Measurements from ENCODE around the gene MZF1. TPM values are rescaled to one million over a fixed set of nuclear protein-coding genes. Genes with fewer than 3 reads are reported as not detected.

Gene MZF1
- total and polyA plus RNA-seq, 2 experiments from 2014 or later = 9.0 to 20.8 TPM

DNA sequence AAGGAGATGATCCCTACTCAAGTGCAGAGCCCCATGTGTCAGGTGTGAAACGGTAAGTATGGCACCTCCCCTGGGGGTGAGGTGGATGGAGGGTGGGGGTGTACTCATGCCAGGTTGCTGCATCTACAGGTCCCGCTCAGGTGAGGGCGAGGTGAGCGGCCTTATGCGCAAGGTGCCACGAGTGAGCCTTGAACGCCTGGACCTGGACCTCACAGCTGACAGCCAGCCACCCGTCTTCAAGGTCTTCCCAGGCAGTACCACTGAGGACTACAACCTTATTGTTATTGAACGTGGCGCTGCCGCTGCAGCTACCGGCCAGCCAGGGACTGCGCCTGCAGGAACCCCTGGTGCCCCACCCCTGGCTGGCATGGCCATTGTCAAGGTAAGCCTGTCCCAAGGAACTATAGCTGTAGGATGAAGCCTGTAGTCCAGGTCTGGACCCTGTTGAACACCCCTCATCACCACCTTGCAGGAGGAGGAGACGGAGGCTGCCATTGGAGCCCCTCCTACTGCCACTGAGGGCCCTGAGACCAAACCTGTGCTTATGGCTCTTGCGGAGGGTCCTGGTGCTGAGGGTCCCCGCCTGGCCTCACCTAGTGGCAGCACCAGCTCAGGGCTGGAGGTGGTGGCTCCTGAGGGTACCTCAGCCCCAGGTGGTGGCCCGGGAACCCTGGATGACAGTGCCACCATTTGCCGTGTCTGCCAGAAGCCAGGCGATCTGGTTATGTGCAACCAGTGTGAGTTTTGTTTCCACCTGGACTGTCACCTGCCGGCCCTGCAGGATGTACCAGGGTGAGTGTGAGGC is 24.1 kb downstream of the MZF1 start:
- Histone ChIP-seq H3K36me3 (ENCODE audit: low read depth) (peaks cover 47% of the 10 kb centered on the region), H3K4me2 (ENCODE audit: unreplicated experiment) (no peak overlapping the region), H3K9me2 (ENCODE audit: insufficient read depth) (no peaks in the 10 kb centered on the region), H3K4me1 (ENCODE audit: insufficient read depth) (peaks cover 17% of the 10 kb centered on the region), H3F3A (ENCODE audit: insufficient read depth) (peaks cover 33% of the 10 kb centered on the region), H2AFZ (no peak overlapping the region), H3K79me2 (ENCODE audit: insufficient read depth) (peaks cover 94% of the 10 kb centered on the region), H3K4me3 (no peak overlapping the region), H3K9me3 (ENCODE audit: low read depth) (no peaks in the 10 kb centered on the region), H3K9ac (no peak overlapping the region), H3K27ac (no peak overlapping the region), H4K20me1 (ENCODE audit: insufficient read depth) (peaks cover 14% of the 10 kb centered on the region; the same call in 1 of the 2 replicates), H3K27me3 (replicated peaks; ENCODE audit: insufficient read depth) (no peaks in the 10 kb centered on the region)
- WGBS, 2 experiments (ENCODE audit: low coverage in 1 of 2, low lambda C conversion rate in 2 of 2, missing lambda C conversion rate in 2 of 2) = 88 to 93% methylated on average over 19 to 20 of the region's 20 CpGs
- no peak for TF ChIP-seq EZH2 (IDR thresholded peaks at IDR 0.05; ENCODE audit: insufficient read depth, poor library complexity, severe bottlenecking)
- TF ChIP-seq EZH2phosphoT487 (IDR thresholded peaks at IDR 0.05; ENCODE audit: insufficient read depth, low read depth) = no peak
- DNase-seq = no peak
- in situ Hi-C loops (cut with MboI) = no loop called here

DNA sequence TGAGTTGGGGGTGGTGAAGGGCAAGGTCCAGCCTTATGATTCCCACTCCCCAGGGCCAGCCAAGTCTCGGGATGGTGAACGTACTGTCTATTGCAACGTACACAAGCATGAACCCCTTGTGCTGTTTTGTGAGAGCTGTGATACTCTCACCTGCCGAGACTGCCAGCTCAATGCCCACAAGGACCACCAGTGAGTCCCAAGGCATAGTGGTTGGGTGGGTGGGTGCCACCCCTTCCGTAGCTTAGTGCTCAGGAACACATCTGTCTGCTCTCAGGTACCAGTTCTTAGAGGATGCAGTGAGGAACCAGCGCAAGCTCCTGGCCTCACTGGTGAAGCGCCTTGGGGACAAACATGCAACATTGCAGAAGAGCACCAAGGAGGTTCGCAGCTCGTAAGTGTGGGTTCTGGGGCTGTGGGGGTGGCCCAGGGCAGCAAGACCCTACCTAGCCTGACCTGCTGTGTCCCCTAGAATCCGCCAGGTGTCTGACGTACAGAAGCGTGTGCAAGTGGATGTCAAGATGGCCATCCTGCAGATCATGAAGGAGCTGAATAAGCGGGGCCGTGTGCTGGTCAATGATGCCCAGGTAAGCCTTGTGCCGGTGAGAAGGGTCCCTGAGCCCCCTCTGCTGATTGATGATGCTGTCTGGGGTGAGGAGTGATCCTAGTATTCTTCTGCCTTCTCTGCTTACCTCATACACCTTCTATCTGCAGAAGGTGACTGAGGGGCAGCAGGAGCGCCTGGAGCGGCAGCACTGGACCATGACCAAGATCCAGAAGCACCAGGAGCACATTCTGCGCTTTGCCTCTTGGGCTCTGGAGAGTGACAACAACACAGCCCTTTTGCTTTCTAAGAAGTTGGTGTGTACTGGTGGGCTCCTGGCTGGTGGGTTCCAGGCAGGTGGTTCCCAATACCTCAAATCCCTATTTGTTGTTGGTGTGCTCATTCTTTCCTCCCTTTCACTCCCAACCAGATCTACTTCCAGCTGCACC is 25.5 kb downstream of the MZF1 start:
- Histone ChIP-seq H3K9me3 (ENCODE audit: low read depth) (no peaks in the 10 kb centered on the region), H3F3A (ENCODE audit: insufficient read depth) (peaks cover 20% of the 10 kb centered on the region; the same call in 1 of the 2 replicates), H3K79me2 (ENCODE audit: insufficient read depth) (peaks cover 80% of the 10 kb centered on the region), H2AFZ (no peak overlapping the region), H3K4me2 (ENCODE audit: unreplicated experiment) (no peak overlapping the region), H3K27me3 (replicated peaks; ENCODE audit: insufficient read depth) (no peaks in the 10 kb centered on the region), H3K4me3 (no peak overlapping the region), H3K4me1 (ENCODE audit: insufficient read depth) (peaks cover 10% of the 10 kb centered on the region; the same call in 1 of the 2 replicates), H3K36me3 (ENCODE audit: low read depth) (peaks cover 46% of the 10 kb centered on the region), H3K9ac (peak overlapping the region; percentile 12; the same call in 1 of the 2 replicates), H3K27ac (no peak overlapping the region), H4K20me1 (ENCODE audit: insufficient read depth) (peaks cover 14% of the 10 kb centered on the region; the same call in 1 of the 2 replicates), H3K9me2 (ENCODE audit: insufficient read depth) (no peaks in the 10 kb centered on the region)
- WGBS, 2 experiments (ENCODE audit: low coverage in 1 of 2, low lambda C conversion rate in 2 of 2, missing lambda C conversion rate in 2 of 2) = 93% methylated on average over 18 of the region's 18 CpGs
- no peak for DNase-seq
- TF ChIP-seq EZH2 (IDR thresholded peaks at IDR 0.05; ENCODE audit: insufficient read depth, poor library complexity, severe bottlenecking) = no peak
- TF ChIP-seq EZH2phosphoT487 (IDR thresholded peaks at IDR 0.05; ENCODE audit: insufficient read depth, low read depth) = no peak
- in situ Hi-C loops (cut with MboI) = no loop called here

DNA sequence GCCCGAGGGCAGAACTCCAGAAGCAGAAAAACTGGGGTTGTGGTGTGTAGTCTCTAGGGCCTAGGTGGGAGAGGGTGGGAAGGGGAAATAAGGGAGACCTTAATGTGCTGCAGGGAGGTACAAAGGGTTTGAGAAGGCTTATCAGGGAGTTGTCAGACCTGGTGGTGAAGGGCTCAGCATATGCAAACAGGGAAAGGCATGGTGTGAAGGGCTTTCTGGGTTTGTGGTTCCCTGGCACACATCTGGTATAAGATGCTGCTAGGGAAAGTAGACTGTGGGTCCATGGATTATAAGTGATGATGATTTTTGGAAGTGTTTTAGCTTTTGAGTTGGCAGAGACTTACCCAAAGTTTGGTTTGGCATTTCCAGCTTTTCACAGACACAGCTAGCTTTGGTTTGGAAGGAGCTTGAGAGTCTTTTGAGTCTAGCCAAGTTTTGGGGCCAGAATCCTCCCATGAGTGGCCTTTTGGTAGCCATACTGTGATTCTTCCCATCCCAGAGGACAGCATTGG is 27.1 kb downstream of the MZF1 start:
- WGBS, 2 experiments (ENCODE audit: low coverage in 1 of 2, low lambda C conversion rate in 2 of 2, missing lambda C conversion rate in 2 of 2) = 20 to 45% methylated on average over 1 of the region's 1 CpG
- Histone ChIP-seq H4K20me1 (ENCODE audit: insufficient read depth) (peaks cover 14% of the 10 kb centered on the region; the same call in 1 of the 2 replicates), H3K9me3 (ENCODE audit: low read depth) (no peaks in the 10 kb centered on the region), H3K9ac (peak overlapping the region; percentile 96), H3K9me2 (ENCODE audit: insufficient read depth) (no peaks in the 10 kb centered on the region), H3K4me3 (peak overlapping the region; percentile 98), H3K4me2 (ENCODE audit: unreplicated experiment) (peak overlapping the region; percentile 96), H3K27ac (no peak overlapping the region), H3K4me1 (ENCODE audit: insufficient read depth) (peaks cover 10% of the 10 kb centered on the region; the same call in 1 of the 2 replicates), H3F3A (ENCODE audit: insufficient read depth) (peaks cover 4% of the 10 kb centered on the region; the same call in 1 of the 2 replicates), H2AFZ (no peak overlapping the region), H3K79me2 (ENCODE audit: insufficient read depth) (peaks cover 64% of the 10 kb centered on the region), H3K36me3 (ENCODE audit: low read depth) (peaks cover 34% of the 10 kb centered on the region), H3K27me3 (replicated peaks; ENCODE audit: insufficient read depth) (no peaks in the 10 kb centered on the region)
- DNase-seq = no peak
- in situ Hi-C loops (cut with MboI) = no loop called here
- no peak for TF ChIP-seq EZH2phosphoT487 (IDR thresholded peaks at IDR 0.05; ENCODE audit: insufficient read depth, low read depth)
- TF ChIP-seq EZH2 (IDR thresholded peaks at IDR 0.05; ENCODE audit: insufficient read depth, poor library complexity, severe bottlenecking) = no peak

All from GM23248 (cell line).